ENCODE results near the gene KLHL14. TPM values are rescaled to one million over a fixed set of nuclear protein-coding genes. Genes with fewer than 3 reads are reported as not detected.
A peak's percentile ranks its signal among the peaks of the same experiment; 100 is the strongest.

Gene KLHL14
- total and polyA plus RNA-seq, 2 experiments from 2014 or later, result 0.12 to 0.57 TPM

GRCh38 chr18:32750328-32750727, 22.5 kb downstream of the KLHL14 start:
- H3K9me2 ChIP-seq (replicated peaks; ENCODE audit: insufficient read depth), result no peaks in the 10 kb centered on the region
- H3K27ac ChIP-seq, result no peak overlapping the region
- no peak overlapping the region for H3K4me2 ChIP-seq
- H4K20me1 ChIP-seq (ENCODE audit: insufficient read depth, poor library complexity, severe bottlenecking), result no peaks in the 10 kb centered on the region
- no peak overlapping the region for H2AFZ ChIP-seq
- TF ChIP-seq CTCF (IDR thresholded peaks at IDR 0.05; ENCODE audit: poor library complexity) (no peak), EZH2phosphoT487 (IDR thresholded peaks at IDR 0.05; ENCODE audit: low read depth, severe bottlenecking, unreplicated experiment) (no peak), EZH2 (IDR thresholded peaks at IDR 0.05; ENCODE audit: borderline replicate concordance) (no peak)
- no peak for DNase-seq (ENCODE audit: low spot score)
- H3K4me1 ChIP-seq (ENCODE audit: insufficient read depth), result no peaks in the 10 kb centered on the region
- no peaks in the 10 kb centered on the region for H3K27me3 ChIP-seq
- no peaks in the 10 kb centered on the region for H3K9me3 ChIP-seq (ENCODE audit: low read depth)
- WGBS (ENCODE audit: low lambda C conversion rate, missing lambda C conversion rate), result 92% methylated on average over 3 of the region's 3 CpGs
- no peaks in the 10 kb centered on the region for H3K79me2 ChIP-seq
- H3K4me3 ChIP-seq, result no peak overlapping the region
- no peaks in the 10 kb centered on the region for H3K36me3 ChIP-seq (replicated peaks; ENCODE audit: insufficient read depth, low read depth)

- H3K27me3 ChIP-seq, result no peaks in the 10 kb centered on the region
- H3K9me2 ChIP-seq (replicated peaks; ENCODE audit: insufficient read depth), result no peaks in the 10 kb centered on the region
- H3K9me3 ChIP-seq (ENCODE audit: low read depth), result no peaks in the 10 kb centered on the region
- H3K36me3 ChIP-seq (replicated peaks; ENCODE audit: insufficient read depth, low read depth), result no peaks in the 10 kb centered on the region
- H3K27ac ChIP-seq, result no peak overlapping the region
- WGBS (ENCODE audit: low lambda C conversion rate, missing lambda C conversion rate), result 92% methylated on average over 4 of the region's 4 CpGs
- no peak for DNase-seq (ENCODE audit: low spot score)
- H2AFZ ChIP-seq, result no peak overlapping the region
- no peaks in the 10 kb centered on the region for H3K4me1 ChIP-seq (ENCODE audit: insufficient read depth)
- H3K79me2 ChIP-seq, result no peaks in the 10 kb centered on the region
- no peaks in the 10 kb centered on the region for H4K20me1 ChIP-seq (ENCODE audit: insufficient read depth, poor library complexity, severe bottlenecking)
- no peak overlapping the region for H3K4me3 ChIP-seq
- H3K4me2 ChIP-seq, result no peak overlapping the region
- TF ChIP-seq CTCF (IDR thresholded peaks at IDR 0.05; ENCODE audit: poor library complexity), result no peak
- TF ChIP-seq EZH2 (IDR thresholded peaks at IDR 0.05; ENCODE audit: borderline replicate concordance), result no peak
- no peak for TF ChIP-seq EZH2phosphoT487 (IDR thresholded peaks at IDR 0.05; ENCODE audit: low read depth, severe bottlenecking, unreplicated experiment)
Measured at GRCh38 chr18:32749809-32750208, 23.0 kb downstream of the KLHL14 start.

- no peak for DNase-seq (ENCODE audit: low spot score)
- no peak overlapping the region for H3K4me3 ChIP-seq
- no peaks in the 10 kb centered on the region for H3K9me2 ChIP-seq (replicated peaks; ENCODE audit: insufficient read depth)
- TF ChIP-seq EZH2phosphoT487 (IDR thresholded peaks at IDR 0.05; ENCODE audit: low read depth, severe bottlenecking, unreplicated experiment), result no peak
- no peak for TF ChIP-seq CTCF (IDR thresholded peaks at IDR 0.05; ENCODE audit: poor library complexity)
- no peak for TF ChIP-seq EZH2 (IDR thresholded peaks at IDR 0.05; ENCODE audit: borderline replicate concordance)
- H3K4me2 ChIP-seq, result no peak overlapping the region
- H3K27me3 ChIP-seq, result no peaks in the 10 kb centered on the region
- no peaks in the 10 kb centered on the region for H3K79me2 ChIP-seq
- WGBS (ENCODE audit: low lambda C conversion rate, missing lambda C conversion rate), result 78% methylated on average over 5 of the region's 5 CpGs
- no peaks in the 10 kb centered on the region for H3K36me3 ChIP-seq (replicated peaks; ENCODE audit: insufficient read depth, low read depth)
- no peak overlapping the region for H2AFZ ChIP-seq
- no peaks in the 10 kb centered on the region for H3K4me1 ChIP-seq (ENCODE audit: insufficient read depth)
- no peaks in the 10 kb centered on the region for H3K9me3 ChIP-seq (ENCODE audit: low read depth)
- H4K20me1 ChIP-seq (ENCODE audit: insufficient read depth, poor library complexity, severe bottlenecking), result no peaks in the 10 kb centered on the region
- no peak overlapping the region for H3K27ac ChIP-seq
Measured at GRCh38 chr18:32742579-32742978, 30.2 kb downstream of the KLHL14 start.

GRCh38 chr18:32735781-32736180, 37.0 kb downstream of the KLHL14 start:
- no peaks in the 10 kb centered on the region for H3K9me2 ChIP-seq (replicated peaks; ENCODE audit: insufficient read depth)
- no peaks in the 10 kb centered on the region for H3K36me3 ChIP-seq (replicated peaks; ENCODE audit: insufficient read depth, low read depth)
- no peak overlapping the region for H3K4me2 ChIP-seq
- 84% methylated on average over 2 of the region's 2 CpGs for WGBS (ENCODE audit: low lambda C conversion rate, missing lambda C conversion rate)
- no peak overlapping the region for H3K27ac ChIP-seq
- H4K20me1 ChIP-seq (ENCODE audit: insufficient read depth, poor library complexity, severe bottlenecking), result no peaks in the 10 kb centered on the region
- H3K4me1 ChIP-seq (ENCODE audit: insufficient read depth), result no peaks in the 10 kb centered on the region
- no peak overlapping the region for H3K4me3 ChIP-seq
- peak; percentile 10 for DNase-seq (ENCODE audit: low spot score)
- peaks cover 4% of the 10 kb centered on the region for H3K27me3 ChIP-seq
- H3K79me2 ChIP-seq, result no peaks in the 10 kb centered on the region
- TF ChIP-seq EZH2 (IDR thresholded peaks at IDR 0.05; ENCODE audit: borderline replicate concordance) (no peak), CTCF (IDR thresholded peaks at IDR 0.05; ENCODE audit: poor library complexity) (no peak), EZH2phosphoT487 (IDR thresholded peaks at IDR 0.05; ENCODE audit: low read depth, severe bottlenecking, unreplicated experiment) (no peak)
- H3K9me3 ChIP-seq (ENCODE audit: low read depth), result no peaks in the 10 kb centered on the region
- H2AFZ ChIP-seq, result no peak overlapping the region

Data from hepatocyte (in vitro differentiated cells).